ENCODE measurements around the gene NXNL2. TPM values are rescaled to one million over a fixed set of nuclear protein-coding genes. Genes with fewer than 3 reads are reported as not detected.

The NXNL2 gene
- total RNA-seq, 1 donor from 2014 or later: 0.52 TPM

GRCh38 chr9:88577256-88578120 lies 42.5 kb downstream of the NXNL2 start:
- peaks cover 0 to 6% (median 3%) of the 10 kb centered on the region in 3 donors for H3K27me3 ChIP-seq (ENCODE audit: control insufficient read depth in 3 of 3, insufficient read depth in 3 of 3, low read length in 3 of 3)
- H3K36me3 ChIP-seq (ENCODE audit: control insufficient read depth in 3 of 3, insufficient read depth in 3 of 3, low read length in 3 of 3): no peaks in the 10 kb centered on the region
- H3K4me1 ChIP-seq (ENCODE audit: control insufficient read depth in 3 of 3, insufficient read depth in 3 of 3, low read length in 3 of 3): peaks cover 0 to 3% (median 2%) of the 10 kb centered on the region in 3 donors
- no peak overlapping the region for H3K4me3 ChIP-seq (ENCODE audit: low read length in 3 of 3)
- H3K9me3 ChIP-seq (ENCODE audit: control insufficient read depth in 3 of 3, low read length in 3 of 3): peaks cover 0 to 2% (median 0%) of the 10 kb centered on the region in 3 donors
- no peak overlapping the region for H3K9ac ChIP-seq (ENCODE audit: low read depth in 1 of 3, low read length in 3 of 3)
- no peak overlapping the region for H3K27ac ChIP-seq (ENCODE audit: low read depth, low read length)

GRCh38 chr9:88578121-88579049 lies 43.4 kb downstream of the NXNL2 start:
- peaks cover 0 to 3% (median 2%) of the 10 kb centered on the region in 3 donors for H3K4me1 ChIP-seq (ENCODE audit: control insufficient read depth in 3 of 3, insufficient read depth in 3 of 3, low read length in 3 of 3)

GRCh38 chr9:88579050-88579715 lies 44.2 kb downstream of the NXNL2 start:
- Histone ChIP-seq H3K4me3 (ENCODE audit: low read length in 3 of 3) (no peak overlapping the region), H3K9me3 (ENCODE audit: control insufficient read depth in 3 of 3, low read length in 3 of 3) (no peaks in the 10 kb centered on the region), H3K9ac (ENCODE audit: low read depth in 1 of 3, low read length in 3 of 3) (no peak overlapping the region), H3K4me1 (ENCODE audit: control insufficient read depth in 3 of 3, insufficient read depth in 3 of 3, low read length in 3 of 3) (peaks cover 0 to 3% (median 2%) of the 10 kb centered on the region in 3 donors), H3K27me3 (ENCODE audit: control insufficient read depth in 3 of 3, insufficient read depth in 3 of 3, low read length in 3 of 3) (peaks cover 0 to 11% (median 3%) of the 10 kb centered on the region in 3 donors), H3K36me3 (ENCODE audit: control insufficient read depth in 3 of 3, insufficient read depth in 3 of 3, low read length in 3 of 3) (no peaks in the 10 kb centered on the region), H3K27ac (ENCODE audit: low read depth, low read length) (no peak overlapping the region)

More at GRCh38 chr9:88578121-88579049, 43.4 kb downstream of the NXNL2 start:
- no peaks in the 10 kb centered on the region for H3K36me3 ChIP-seq (ENCODE audit: control insufficient read depth in 3 of 3, insufficient read depth in 3 of 3, low read length in 3 of 3)
- H3K27ac ChIP-seq (ENCODE audit: low read depth, low read length): no peak overlapping the region
- H3K27me3 ChIP-seq (ENCODE audit: control insufficient read depth in 3 of 3, insufficient read depth in 3 of 3, low read length in 3 of 3): peaks cover 0 to 11% (median 3%) of the 10 kb centered on the region in 3 donors
- H3K4me3 ChIP-seq (ENCODE audit: low read length in 3 of 3): no peak overlapping the region
- no peak overlapping the region for H3K9ac ChIP-seq (ENCODE audit: low read depth in 1 of 3, low read length in 3 of 3)
- H3K9me3 ChIP-seq (ENCODE audit: control insufficient read depth in 3 of 3, low read length in 3 of 3): peaks cover 0 to 2% (median 0%) of the 10 kb centered on the region in 3 donors

- H3K9ac ChIP-seq (ENCODE audit: low read depth in 1 of 3, low read length in 3 of 3): no peak overlapping the region
- no peak overlapping the region for H3K27ac ChIP-seq (ENCODE audit: low read depth, low read length)
- no peaks in the 10 kb centered on the region for H3K9me3 ChIP-seq (ENCODE audit: control insufficient read depth in 3 of 3, low read length in 3 of 3)
- no peak overlapping the region for H3K4me3 ChIP-seq (ENCODE audit: low read length in 3 of 3)
- H3K27me3 ChIP-seq (ENCODE audit: control insufficient read depth in 3 of 3, insufficient read depth in 3 of 3, low read length in 3 of 3): peaks cover 0 to 8% (median 3%) of the 10 kb centered on the region in 3 donors
- H3K4me1 ChIP-seq (ENCODE audit: control insufficient read depth in 3 of 3, insufficient read depth in 3 of 3, low read length in 3 of 3): peaks cover 0 to 3% (median 2%) of the 10 kb centered on the region in 3 donors
- H3K36me3 ChIP-seq (ENCODE audit: control insufficient read depth in 3 of 3, insufficient read depth in 3 of 3, low read length in 3 of 3): no peaks in the 10 kb centered on the region
These were observed 46.0 kb downstream of the NXNL2 start for GRCh38 chr9:88580961-88581360.

GRCh38 chr9:88583901-88584596 lies 49.1 kb downstream of the NXNL2 start:
- H3K27ac ChIP-seq (ENCODE audit: low read depth, low read length): no peak overlapping the region
- H3K4me3 ChIP-seq (ENCODE audit: low read length in 3 of 3): no peak overlapping the region
- H3K27me3 ChIP-seq (ENCODE audit: control insufficient read depth in 3 of 3, insufficient read depth in 3 of 3, low read length in 3 of 3): peaks cover 0 to 8% (median 0%) of the 10 kb centered on the region in 3 donors
- H3K9me3 ChIP-seq (ENCODE audit: control insufficient read depth in 3 of 3, low read length in 3 of 3): no peaks in the 10 kb centered on the region
- no peaks in the 10 kb centered on the region for H3K4me1 ChIP-seq (ENCODE audit: control insufficient read depth in 3 of 3, insufficient read depth in 3 of 3, low read length in 3 of 3)
- no peaks in the 10 kb centered on the region for H3K36me3 ChIP-seq (ENCODE audit: control insufficient read depth in 3 of 3, insufficient read depth in 3 of 3, low read length in 3 of 3)
- H3K9ac ChIP-seq (ENCODE audit: low read depth in 1 of 3, low read length in 3 of 3): no peak overlapping the region

GRCh38 chr9:88585426-88585825 lies 50.4 kb downstream of the NXNL2 start:
- Histone ChIP-seq H3K9me3 (ENCODE audit: control insufficient read depth in 3 of 3, low read length in 3 of 3) (no peaks in the 10 kb centered on the region), H3K4me1 (ENCODE audit: control insufficient read depth in 3 of 3, insufficient read depth in 3 of 3, low read length in 3 of 3) (no peaks in the 10 kb centered on the region), H3K9ac (ENCODE audit: low read depth in 1 of 3, low read length in 3 of 3) (no peak overlapping the region), H3K27me3 (ENCODE audit: control insufficient read depth in 3 of 3, insufficient read depth in 3 of 3, low read length in 3 of 3) (peaks cover 0 to 8% (median 0%) of the 10 kb centered on the region in 3 donors), H3K36me3 (ENCODE audit: control insufficient read depth in 3 of 3, insufficient read depth in 3 of 3, low read length in 3 of 3) (no peaks in the 10 kb centered on the region), H3K4me3 (ENCODE audit: low read length in 3 of 3) (no peak overlapping the region), H3K27ac (ENCODE audit: low read depth, low read length) (no peak overlapping the region)

- Histone ChIP-seq H3K9ac (ENCODE audit: low read depth in 1 of 3, low read length in 3 of 3) (no peak overlapping the region), H3K36me3 (ENCODE audit: control insufficient read depth in 3 of 3, insufficient read depth in 3 of 3, low read length in 3 of 3) (no peaks in the 10 kb centered on the region), H3K4me1 (ENCODE audit: control insufficient read depth in 3 of 3, insufficient read depth in 3 of 3, low read length in 3 of 3) (no peaks in the 10 kb centered on the region), H3K4me3 (ENCODE audit: low read length in 3 of 3) (no peak overlapping the region), H3K27ac (ENCODE audit: low read depth, low read length) (no peak overlapping the region), H3K9me3 (ENCODE audit: control insufficient read depth in 3 of 3, low read length in 3 of 3) (no peaks in the 10 kb centered on the region), H3K27me3 (ENCODE audit: control insufficient read depth in 3 of 3, insufficient read depth in 3 of 3, low read length in 3 of 3) (peaks cover 0 to 11% (median 0%) of the 10 kb centered on the region in 3 donors)
These were observed 51.5 kb downstream of the NXNL2 start for GRCh38 chr9:88586452-88586851.

- no peaks in the 10 kb centered on the region for H3K9me3 ChIP-seq (ENCODE audit: control insufficient read depth in 3 of 3, low read length in 3 of 3)
- H3K36me3 ChIP-seq (ENCODE audit: control insufficient read depth in 3 of 3, insufficient read depth in 3 of 3, low read length in 3 of 3): no peaks in the 10 kb centered on the region
- H3K27ac ChIP-seq (ENCODE audit: low read depth, low read length): no peak overlapping the region
- no peak overlapping the region for H3K9ac ChIP-seq (ENCODE audit: low read depth in 1 of 3, low read length in 3 of 3)
- H3K4me1 ChIP-seq (ENCODE audit: control insufficient read depth in 3 of 3, insufficient read depth in 3 of 3, low read length in 3 of 3): no peaks in the 10 kb centered on the region
- H3K27me3 ChIP-seq (ENCODE audit: control insufficient read depth in 3 of 3, insufficient read depth in 3 of 3, low read length in 3 of 3): peaks cover 0 to 8% (median 0%) of the 10 kb centered on the region in 3 donors
- H3K4me3 ChIP-seq (ENCODE audit: low read length in 3 of 3): no peak overlapping the region
These were observed 52.2 kb downstream of the NXNL2 start for GRCh38 chr9:88587182-88587581.

Data from skeletal muscle tissue (tissue), 4 donors.